A549 treated with ZK216348 at 1 μM for 4 hours (cell line): ENCODE results near the gene MSH4. TPM values are rescaled to one million over a fixed set of nuclear protein-coding genes. Genes with fewer than 3 reads are reported as not detected.

Source experiments
- total RNA-seq: library from RNA; stranded (reverse); fragments of 200-300 nt; extraction: Qiagen RNA extraction; gene quantifications from 5 replicates; pipeline ENCODE4 v1.2.3, GENCODE V29; 2022; ENCODE audit warnings: low read depth

Gene MSH4
- total RNA-seq = 0.11 TPM in 1 of 5 replicates, not detected in the others

GRCh38 chr1:75796376-75797272, at the start of gene MSH4:
TSS of gene MSH4 (plus strand) at chr1:75796882. CDS start at chr1:75796986, 104 bp downstream.

DNA sequence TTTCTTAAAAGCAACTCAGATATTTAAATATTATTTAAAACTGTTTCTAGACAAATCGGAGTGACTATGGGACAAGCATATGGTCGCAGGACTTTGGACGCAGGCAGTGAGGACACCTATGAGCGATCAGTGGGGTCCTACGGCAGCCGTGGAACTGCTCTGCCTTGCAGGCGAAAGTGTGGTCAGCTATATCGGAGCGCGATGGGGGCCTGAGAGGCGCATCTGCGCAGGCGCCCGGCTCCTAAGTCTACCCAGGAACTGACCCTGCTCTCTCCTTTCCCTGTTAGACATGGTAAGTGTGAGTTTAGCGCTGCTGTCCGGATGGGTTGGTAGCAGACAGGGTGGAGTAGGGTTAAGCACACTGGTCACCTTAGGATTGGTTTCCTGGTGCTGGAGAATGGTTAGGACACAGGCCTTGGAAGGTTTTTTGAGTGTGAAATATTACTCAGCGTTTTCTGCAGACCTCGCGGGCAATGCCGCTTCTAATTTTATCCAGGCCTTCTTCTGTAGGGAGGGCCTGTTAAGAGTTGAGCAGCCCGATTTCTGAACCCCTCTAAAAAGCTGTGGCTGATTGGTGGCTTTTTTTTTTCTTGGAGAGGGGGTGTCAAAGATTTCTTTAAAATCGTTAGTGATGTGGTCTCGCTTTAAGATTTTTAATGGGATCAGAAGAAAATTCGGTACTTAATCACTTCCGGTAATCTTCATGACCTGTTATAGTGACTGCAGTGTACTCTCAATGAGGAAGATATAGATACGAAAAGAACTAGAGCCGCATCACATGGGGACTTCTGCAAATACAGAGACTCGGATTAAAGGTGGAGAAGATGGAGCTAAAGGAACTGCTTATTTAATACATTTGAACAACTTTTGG, 10.5 kb upstream of the MSH4 start, which contains the start of gene RABGGTB:
RABGGTB (plus strand) TSS at position 274 of the 871 bp plus-strand sequence; CDS start at position 290, 16 bp downstream.

GRCh38 chr1:75932304-75932703, 135.6 kb downstream of the MSH4 start, which contains the start of gene ASB17:
TSS of gene ASB17 (minus strand) at chr1:75932404. CDS start at chr1:75932291, 113 bp downstream.

Other genes starting within 250 kb of the MSH4 start
- 0.09 to 0.14 TPM (median 0.11 TPM) in 3 of 5 replicates, not detected in the others for gene SLC44A5, start 185.8 kb upstream of the MSH4 start, total RNA-seq
- 28.4 to 43.1 TPM (median 31.7 TPM) in 5 replicates for gene ACADM, start 72.2 kb upstream of the MSH4 start, total RNA-seq
- 59.5 to 87.0 TPM (median 65.8 TPM) in 5 replicates for gene RABGGTB, start 10.6 kb upstream of the MSH4 start, total RNA-seq
- not detected in 5 replicates for gene ASB17, start 135.5 kb downstream of the MSH4 start, total RNA-seq